Neutrophil (primary cell): ENCODE data around the gene TINCR.

Experiments
- H3K27ac ChIP-seq: fragments of 200-600 bp; sonication (generic); 2 replicates; pipeline ENCODE4 v1.5.1; 2016; ENCODE audit warnings: mild to moderate bottlenecking, moderate library complexity
- H3K27me3 ChIP-seq: fragments of 200-600 bp; sonication (generic); 2 replicates; pipeline ENCODE4 v1.6.0; 2016; ENCODE audit warnings: mild to moderate bottlenecking
- H3K36me3 ChIP-seq: fragments of 200-600 bp; sonication (generic); 2 replicates; pipeline ENCODE4 v1.5.1; 2017
- H3K4me1 ChIP-seq, 2 experiments: fragments of 200-600 bp in 1 of 2; sonication (generic) in 1 of 2; 1 replicate in 1 of 2; 2 replicates in 1 of 2; pipeline versions ENCODE4 v1.5.1 to v1.6.1; 2013 to 2016; ENCODE audit warnings: low read depth in 1 of 2, low read length in 1 of 2, mild to moderate bottlenecking in 1 of 2, moderate library complexity in 1 of 2; ENCODE audit not compliant: control insufficient read depth in 1 of 2, insufficient read depth in 1 of 2
- H3K4me3 ChIP-seq, 2 experiments: fragments of 200-600 bp in 1 of 2; sonication (generic) in 1 of 2; 1 replicate in 1 of 2; 2 replicates in 1 of 2; pipeline ENCODE4 v1.5.1; 2013 to 2016; ENCODE audit warnings: low read depth in 1 of 2, low read length in 1 of 2, mild to moderate bottlenecking in 1 of 2, moderate library complexity in 1 of 2
- H3K9me3 ChIP-seq: fragments of 200-600 bp; sonication (generic); 2 replicates; pipeline ENCODE4 v1.5.1; 2016
- CTCF ChIP-seq: fragments of 200-600 bp; sonication (generic); IDR thresholded peaks from 2 replicates; pipeline ENCODE4 v1.5.1; 2016; ENCODE audit warnings: antibody characterized with exemption

The TINCR gene

DNA sequence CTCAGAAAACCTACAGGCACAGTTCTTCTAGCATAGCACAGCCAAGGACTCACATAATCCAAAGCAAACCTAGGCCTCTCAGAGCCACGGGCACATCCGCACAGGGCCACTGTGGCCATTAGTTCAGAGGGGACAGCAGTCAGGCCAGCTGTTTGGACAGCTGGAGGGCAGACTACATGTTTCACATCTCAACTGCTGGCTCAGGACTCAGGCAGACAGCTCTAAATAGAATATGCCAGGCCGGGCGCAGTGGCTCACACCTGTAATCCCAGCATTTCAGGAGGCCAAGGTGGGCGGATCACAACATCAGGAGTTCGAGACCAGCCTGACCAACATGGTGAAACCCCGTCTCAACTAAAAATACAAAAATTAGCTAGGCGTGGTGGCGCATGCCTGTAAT is 28.0 kb upstream of the TINCR start:
- Histone ChIP-seq H3K9me3 (no peaks in the 10 kb centered on the region), H3K27me3 (no peaks in the 10 kb centered on the region), H3K36me3 (peaks cover 100% of the 10 kb centered on the region), H3K4me3 (no peak overlapping the region), H3K4me1 (no peaks in the 10 kb centered on the region), H3K27ac (no peak overlapping the region)
- no peak for TF ChIP-seq CTCF

DNA sequence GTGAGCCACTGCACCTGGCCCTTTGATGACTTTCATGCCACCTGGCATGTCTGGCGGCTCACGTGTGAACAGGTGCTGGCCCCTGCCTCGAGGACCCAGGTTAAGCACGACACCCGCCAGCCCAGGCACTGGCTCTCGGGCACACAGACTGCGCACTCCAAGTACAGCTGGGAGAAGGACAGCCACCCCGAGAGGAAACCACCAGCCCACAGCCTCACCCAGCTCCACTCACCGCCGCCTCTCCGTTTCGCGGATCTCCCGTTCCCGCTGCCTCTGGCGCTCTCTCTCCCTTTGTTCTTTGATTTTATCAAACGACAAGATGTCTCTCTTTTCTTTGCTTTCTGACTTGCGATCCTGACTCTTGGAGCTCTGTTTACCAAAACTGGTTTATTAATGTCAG is 27.4 kb upstream of the TINCR start:
- H3K36me3 ChIP-seq = peaks cover 100% of the 10 kb centered on the region
- H3K9me3 ChIP-seq = no peaks in the 10 kb centered on the region
- H3K27ac ChIP-seq = no peak overlapping the region
- H3K4me1 ChIP-seq = no peaks in the 10 kb centered on the region
- H3K27me3 ChIP-seq = no peaks in the 10 kb centered on the region
- no peak for TF ChIP-seq CTCF
- no peak overlapping the region for H3K4me3 ChIP-seq

DNA sequence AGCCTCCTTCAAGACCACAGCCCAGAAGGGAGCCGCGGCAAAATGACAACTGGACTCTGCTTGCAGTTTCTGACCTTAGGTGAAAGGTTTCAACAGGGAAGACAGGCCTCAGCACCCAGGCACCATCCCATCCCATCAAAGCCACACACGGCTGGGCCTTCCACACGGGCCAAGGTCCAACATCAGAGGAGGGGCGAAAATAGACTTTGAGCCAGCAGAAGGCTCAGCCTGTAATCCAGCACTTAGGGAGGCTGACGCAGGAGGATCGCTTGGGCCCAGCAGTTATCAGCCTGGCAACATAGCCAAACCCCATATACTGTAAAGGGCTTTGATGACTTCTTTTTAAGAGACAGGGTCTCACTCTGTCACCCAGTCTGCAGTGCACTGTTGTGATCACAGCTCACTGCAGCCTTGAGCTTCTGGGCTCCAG is 26.8 kb upstream of the TINCR start:
- Histone ChIP-seq H3K9me3 (no peaks in the 10 kb centered on the region), H3K27ac (no peak overlapping the region), H3K27me3 (no peaks in the 10 kb centered on the region), H3K4me1 (no peaks in the 10 kb centered on the region), H3K4me3 (no peak overlapping the region), H3K36me3 (peaks cover 100% of the 10 kb centered on the region)
- TF ChIP-seq CTCF = no peak

DNA sequence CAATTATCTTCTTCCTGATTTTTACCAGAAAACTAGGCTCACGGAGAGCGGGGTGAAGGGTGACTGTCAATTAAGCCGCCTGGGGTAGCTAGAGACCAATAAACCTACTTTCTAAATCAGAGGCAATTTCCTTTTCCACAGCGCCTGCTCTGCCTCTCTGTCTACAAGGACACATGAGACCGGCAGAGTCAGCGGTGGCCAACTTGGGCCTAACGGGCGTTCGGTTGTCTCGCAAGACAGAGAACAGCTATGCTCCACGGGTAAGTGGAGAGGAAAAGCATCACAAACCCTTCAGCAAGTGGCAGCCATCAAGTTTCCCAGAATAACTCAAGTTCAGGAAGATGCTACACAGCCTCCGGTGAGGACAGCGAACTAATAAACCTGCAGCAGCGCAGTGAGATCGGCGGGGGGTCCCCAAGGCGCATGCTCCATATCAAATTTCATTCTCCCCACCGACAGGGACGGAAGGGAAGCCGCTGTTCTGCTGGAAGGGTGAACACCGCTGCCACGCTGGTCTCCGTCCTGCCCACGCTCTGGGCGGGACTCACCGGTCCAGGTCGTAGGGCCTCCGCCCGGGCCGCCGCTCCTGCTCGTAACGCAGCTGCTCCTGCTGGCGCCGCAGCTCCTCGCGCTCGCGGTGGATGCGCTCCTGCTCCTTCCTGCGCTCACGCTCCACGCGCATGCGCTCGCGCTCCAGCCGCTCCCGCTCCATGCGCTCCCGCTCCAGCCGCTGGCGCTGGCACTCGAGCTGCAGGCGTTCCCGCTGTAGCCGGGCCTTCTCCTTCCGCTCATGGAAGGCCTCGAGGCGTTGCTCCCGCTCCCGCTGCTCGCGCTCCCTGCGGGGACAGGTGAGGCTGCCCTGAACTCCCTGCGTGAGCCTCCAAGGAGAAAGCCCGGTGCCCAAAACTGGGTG is 25.8 kb upstream of the TINCR start:
- Histone ChIP-seq H3K27ac (no peak overlapping the region), H3K4me1 (no peaks in the 10 kb centered on the region), H3K9me3 (no peaks in the 10 kb centered on the region), H3K4me3 (no peak overlapping the region), H3K36me3 (peaks cover 100% of the 10 kb centered on the region), H3K27me3 (no peaks in the 10 kb centered on the region)
- no peak for TF ChIP-seq CTCF

GRCh38 chr19:5592531-5593342 is 25.0 kb upstream of the TINCR start:
- Histone ChIP-seq H3K4me1 (no peaks in the 10 kb centered on the region), H3K36me3 (peaks cover 100% of the 10 kb centered on the region)
- TF ChIP-seq CTCF = no peak

More at GRCh38 chr19:5592531-5593342, 25.0 kb upstream of the TINCR start:
- H3K27me3 ChIP-seq = no peaks in the 10 kb centered on the region
- H3K27ac ChIP-seq = no peak overlapping the region
- H3K4me3 ChIP-seq = no peak overlapping the region
- no peaks in the 10 kb centered on the region for H3K9me3 ChIP-seq
